ENCODE results near the gene EPHA3.

DNA sequence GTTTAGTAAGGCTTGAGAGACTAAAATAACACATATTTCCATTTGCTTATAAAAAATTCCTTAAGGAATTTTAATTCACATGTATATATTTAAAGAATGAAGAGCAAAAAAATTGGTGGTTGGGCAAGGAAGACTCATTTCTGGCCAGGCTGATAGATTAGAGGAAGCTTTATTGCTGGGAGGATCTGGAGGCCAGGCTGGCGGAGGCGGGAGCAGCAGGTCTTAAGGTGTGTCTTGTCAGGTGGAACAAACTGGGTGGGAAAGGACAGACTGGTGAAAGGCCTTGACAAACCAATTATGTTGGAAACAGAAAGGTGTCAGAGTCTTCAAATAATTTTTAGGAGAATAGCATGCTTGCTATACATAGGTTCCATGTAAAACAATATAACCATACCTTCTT, 124.7 kb downstream of the EPHA3 start:
- TF ChIP-seq ZNF263 (CRISPR knock-in tag; IDR thresholded peaks at IDR 0.05; ENCODE audit: low read depth), result no peak
- no peak for TF ChIP-seq ATF1 (CRISPR knock-in tag; IDR thresholded peaks at IDR 0.05)
- TF ChIP-seq JAZF1 (CRISPR knock-in tag; IDR thresholded peaks at IDR 0.05), result no peak
- no peak for TF ChIP-seq ETV6 (CRISPR knock-in tag; IDR thresholded peaks at IDR 0.05)
- no peak for TF ChIP-seq CREB1 (CRISPR knock-in tag; IDR thresholded peaks at IDR 0.05)
- no peak for TF ChIP-seq NR2C2 (CRISPR knock-in tag; IDR thresholded peaks at IDR 0.05)
- TF ChIP-seq CTCF (IDR thresholded peaks at IDR 0.05), result no peak
- TF ChIP-seq, protein P1, sequence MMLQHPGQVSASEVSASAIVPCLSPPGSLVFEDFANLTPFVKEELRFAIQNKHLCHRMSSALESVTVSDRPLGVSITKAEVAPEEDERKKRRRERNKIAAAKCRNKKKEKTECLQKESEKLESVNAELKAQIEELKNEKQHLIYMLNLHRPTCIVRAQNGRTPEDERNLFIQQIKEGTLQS (CRISPR knock-in tag; conservative IDR thresholded peaks at IDR 0.05), result no peak
- TF ChIP-seq, protein P2, sequence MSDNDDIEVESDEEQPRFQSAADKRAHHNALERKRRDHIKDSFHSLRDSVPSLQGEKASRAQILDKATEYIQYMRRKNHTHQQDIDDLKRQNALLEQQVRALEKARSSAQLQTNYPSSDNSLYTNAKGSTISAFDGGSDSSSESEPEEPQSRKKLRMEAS (CRISPR knock-in tag; IDR thresholded peaks at IDR 0.05), result no peak
- TF ChIP-seq E2F4 (CRISPR knock-in tag; IDR thresholded peaks at IDR 0.05; ENCODE audit: borderline replicate concordance, low read depth), result no peak
- no peak for TF ChIP-seq FOXP1 (CRISPR knock-in tag; IDR thresholded peaks at IDR 0.05; ENCODE audit: borderline replicate concordance)
- TF ChIP-seq CREM (CRISPR knock-in tag; IDR thresholded peaks at IDR 0.05), result no peak

All from WTC11 (cell line).